Prostate gland (tissue), 2 donors: ENCODE results near the gene NGLY1.

Experiments used
- CTCF ChIP-seq, 4 experiments: fragments of 200-600 bp in 2 of 4; fragments of 450-650 bp in 2 of 4; sonication (generic) in 2 of 4; IDR thresholded peaks; 1 replicate in 3 of 4; 2 replicates in 1 of 4; pipeline ENCODE4 v1.5.1; 2016 to 2019; ENCODE audit warnings: antibody characterized with exemption in 4 of 4, mild to moderate bottlenecking in 2 of 4, moderate library complexity in 2 of 4
- POLR2A ChIP-seq: fragments of 450-650 bp; IDR thresholded peaks from one replicate; pipeline ENCODE4 v1.6.1; 2016; ENCODE audit warnings: antibody characterized with exemption, mild to moderate bottlenecking
- POLR2AphosphoS5 ChIP-seq: sonication (generic); formaldehyde crosslinking; IDR thresholded peaks from one replicate; pipeline ENCODE4 v1.6.1; 2017; ENCODE audit warnings: antibody characterized with exemption

DNA sequence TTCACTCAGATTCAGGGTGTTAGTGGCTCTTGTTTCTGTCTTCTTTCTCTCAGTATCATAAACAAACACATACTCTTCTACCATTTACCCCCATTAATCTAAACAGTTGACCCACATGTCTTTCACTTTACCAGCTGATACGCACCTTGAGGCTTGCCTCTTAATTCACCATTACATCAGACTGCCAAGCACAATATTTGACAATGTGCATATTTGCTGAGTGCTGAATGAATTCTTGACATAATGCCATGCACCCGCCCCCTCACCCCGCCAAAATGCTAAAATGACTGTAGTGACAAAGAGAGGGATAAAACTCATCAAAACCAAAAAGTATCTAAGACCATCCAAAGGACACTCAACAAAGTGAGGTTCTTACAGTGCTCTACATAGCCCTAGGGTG, 57.4 kb downstream of the NGLY1 start:
- TF ChIP-seq CTCF (IDR thresholded peaks at IDR 0.05) (no peak), POLR2A (no peak), POLR2AphosphoS5 (no peak)
